Mammary epithelial cell (primary cell): ENCODE results near the gene CCDC178.

Experiments
- CTCF ChIP-seq, 2 donors: IDR thresholded peaks in 1 of 2; conservative IDR thresholded peaks in 1 of 2; 2 replicates each; pipeline ENCODE4 v1.5.1; 2011 to 2012; ENCODE audit warnings: inconsistent platforms in 2 of 2, low read length in 2 of 2, mild to moderate bottlenecking in 2 of 2, control low read depth in 1 of 2, low read depth in 1 of 2; ENCODE audit not compliant: insufficient read depth in 1 of 2; ENCODE audit errors: extremely low read depth in 1 of 2
- EZH2 ChIP-seq: IDR thresholded peaks from 2 replicates; pipeline ENCODE4 v1.6.1; 2012; ENCODE audit warnings: low read length, inconsistent platforms, borderline replicate concordance

DNA sequence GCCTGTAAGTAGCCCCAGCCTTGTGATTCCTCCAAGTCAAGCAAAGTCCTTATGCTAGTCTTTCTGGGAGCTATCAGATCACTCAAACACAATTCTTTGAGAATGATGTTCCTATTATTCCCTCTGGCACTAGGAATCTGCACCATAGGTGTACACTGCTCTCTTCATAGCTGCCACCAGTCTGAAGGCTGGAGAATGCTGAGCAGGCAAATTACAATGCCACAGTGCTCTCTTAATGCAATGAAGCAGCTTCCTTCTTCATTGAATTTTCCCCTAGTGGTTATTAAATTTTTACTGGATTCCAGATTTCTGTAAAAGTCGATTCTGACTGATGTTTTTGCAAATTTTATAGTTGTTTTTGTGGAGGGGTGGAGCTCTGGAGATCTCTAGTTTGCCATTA lies 84.8 kb downstream of the CCDC178 start:
- no peak for TF ChIP-seq CTCF (conservative IDR thresholded peaks at IDR 0.05 in 1 of 2, IDR thresholded peaks at IDR 0.05 in 1 of 2; ENCODE audit: extremely low read depth in 1 of 2, insufficient read depth in 1 of 2, low read depth in 1 of 2, low read length in 2 of 2)
- no peak for TF ChIP-seq EZH2
